NCI-H526 (cell line): ENCODE data around the gene IPCEF1.
"Not testable (repeated sequence)": the region's sequence is repeated elsewhere in the genome, so short reads cannot be mapped to it uniquely, and the experiment has no call there.

Source experiments
- DNase-seq, 2 experiments: peaks; one replicate each; lab custom pipeline; 2025; lab: John Stamatoyannopoulos, UW

Gene IPCEF1

DNA sequence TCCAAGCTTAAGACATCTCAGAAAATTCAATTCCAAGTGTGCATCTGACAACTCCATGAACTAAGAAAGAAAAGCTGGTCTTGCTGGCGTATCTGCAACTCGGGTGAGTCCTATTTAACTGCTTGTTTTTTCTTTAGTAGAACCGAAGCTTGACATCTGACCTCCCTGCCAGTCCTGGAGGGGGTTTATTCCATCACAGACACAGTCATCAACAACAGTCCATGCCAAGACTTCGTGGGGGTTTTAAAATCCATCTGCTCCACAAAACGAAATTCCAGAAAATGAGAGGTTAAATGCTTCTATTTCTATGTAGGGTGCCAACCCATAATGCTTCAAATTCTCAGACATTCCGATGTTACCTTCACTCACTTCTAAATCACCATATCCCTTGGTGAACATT lies 133.9 kb downstream of the IPCEF1 start:
- DNase-seq: no peak

DNA sequence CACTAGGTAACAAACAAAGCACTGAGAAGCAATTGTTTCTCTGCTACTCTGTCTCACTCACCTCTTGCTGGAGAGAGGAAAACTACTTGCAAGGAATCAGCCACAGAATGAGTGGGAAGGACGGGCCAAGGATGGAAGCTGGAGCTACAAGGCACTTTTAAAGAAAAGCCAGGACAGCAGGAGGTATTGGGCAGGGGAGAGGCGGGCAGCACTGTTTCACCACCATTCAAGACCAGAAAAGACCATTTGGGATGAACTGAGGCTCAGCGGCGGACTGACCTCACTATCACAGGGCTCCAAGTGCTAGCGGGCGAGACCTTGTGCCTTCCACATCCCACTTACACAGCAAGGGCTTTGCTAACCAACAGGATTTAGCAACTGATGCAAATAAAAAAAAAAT lies 137.4 kb downstream of the IPCEF1 start:
- no peak for DNase-seq

DNA sequence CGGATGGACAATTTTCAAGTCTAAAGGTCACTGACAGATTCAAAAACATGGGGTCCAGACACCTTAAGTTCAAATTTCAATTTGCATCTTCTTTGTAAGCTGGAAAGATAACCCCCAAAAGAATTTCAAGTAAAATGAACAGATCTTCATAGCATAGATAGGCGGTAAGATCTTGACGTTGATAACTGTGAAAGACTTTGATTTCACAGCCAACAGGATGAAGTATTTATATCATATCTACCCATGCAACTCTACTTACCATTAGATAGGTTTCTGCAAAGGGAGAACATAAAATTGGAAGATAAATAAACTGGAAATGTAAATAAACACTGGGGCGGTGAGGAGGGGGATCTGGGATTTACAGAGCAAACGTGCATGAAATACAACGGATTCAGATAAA lies 137.8 kb downstream of the IPCEF1 start:
- DNase-seq: no peak

DNA sequence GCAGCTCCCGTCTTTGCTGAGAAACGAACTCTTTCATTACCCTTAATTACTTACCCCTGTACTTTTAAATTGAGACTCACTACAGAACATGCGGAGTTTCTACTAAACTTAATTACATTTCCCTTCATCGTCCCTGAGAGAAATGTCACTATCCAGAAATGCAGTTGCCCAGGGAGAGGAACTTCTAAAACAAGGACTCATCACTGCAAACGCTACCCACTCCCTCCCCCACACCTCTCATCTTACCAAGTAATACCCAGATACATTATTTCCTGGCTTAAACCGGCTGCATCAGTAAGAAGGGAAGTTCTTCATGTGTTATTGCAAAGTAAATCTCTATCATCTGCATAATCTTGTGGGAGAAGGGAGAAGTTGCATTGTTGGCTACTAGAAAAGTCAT lies 138.3 kb downstream of the IPCEF1 start:
- no peak for DNase-seq

DNA sequence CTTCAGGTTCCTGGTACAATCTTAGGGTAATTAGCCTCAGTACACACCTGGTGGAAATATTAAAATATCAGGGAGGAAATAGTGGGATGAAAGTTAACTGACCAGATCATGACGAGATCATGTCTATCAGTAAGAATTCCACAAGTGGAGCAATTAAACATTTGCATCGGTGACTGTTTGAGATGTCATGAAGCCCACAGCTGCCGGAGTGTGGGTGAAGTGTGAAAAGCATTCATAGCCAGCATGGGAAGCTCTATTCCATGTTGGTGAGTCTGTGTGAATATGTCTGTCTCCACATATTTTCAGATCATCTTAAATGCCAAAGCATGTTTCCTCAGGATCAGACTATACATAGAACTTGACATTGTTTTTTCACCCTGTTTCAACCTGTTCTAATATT lies 142.8 kb downstream of the IPCEF1 start:
- DNase-seq: peak; percentile 55 to 57

DNA sequence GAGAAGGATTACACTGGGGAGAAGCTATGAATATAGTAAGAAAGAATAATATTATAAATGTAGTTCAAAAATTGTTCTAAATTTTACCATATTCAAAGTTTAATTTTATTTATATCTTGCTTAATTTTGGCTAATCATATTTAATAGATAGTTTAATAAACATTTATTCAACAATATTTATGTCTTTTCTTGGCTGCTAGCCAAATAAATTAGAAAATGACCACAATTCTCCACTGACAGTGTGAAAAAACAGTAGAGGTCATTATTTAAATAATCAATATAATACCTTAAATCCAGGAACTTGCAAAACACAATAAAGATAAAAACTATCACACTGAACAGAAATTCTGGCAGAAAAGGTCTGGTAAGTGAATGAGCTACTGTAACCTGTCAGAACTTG lies 145.9 kb downstream of the IPCEF1 start:
- DNase-seq: no peak

DNA sequence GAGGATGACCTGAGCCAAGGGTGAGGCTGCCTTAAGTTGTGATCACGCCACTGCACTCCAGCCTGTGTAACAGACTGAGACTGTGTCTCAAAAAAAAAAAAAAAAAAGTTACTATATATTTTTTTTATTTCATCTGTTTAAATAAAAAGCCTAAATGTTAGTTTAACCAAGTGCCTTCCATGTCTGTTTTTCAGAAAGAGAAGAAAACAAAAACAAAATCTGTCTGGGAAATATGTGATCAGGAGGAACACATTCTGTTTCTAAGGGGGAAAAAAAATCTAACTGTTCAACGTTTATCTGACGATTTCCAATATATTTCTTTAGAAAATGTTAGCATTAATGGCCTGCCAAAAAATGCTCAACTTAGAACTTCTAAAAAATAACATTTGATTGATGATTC lies 147.0 kb downstream of the IPCEF1 start:
- no peak for DNase-seq

DNA sequence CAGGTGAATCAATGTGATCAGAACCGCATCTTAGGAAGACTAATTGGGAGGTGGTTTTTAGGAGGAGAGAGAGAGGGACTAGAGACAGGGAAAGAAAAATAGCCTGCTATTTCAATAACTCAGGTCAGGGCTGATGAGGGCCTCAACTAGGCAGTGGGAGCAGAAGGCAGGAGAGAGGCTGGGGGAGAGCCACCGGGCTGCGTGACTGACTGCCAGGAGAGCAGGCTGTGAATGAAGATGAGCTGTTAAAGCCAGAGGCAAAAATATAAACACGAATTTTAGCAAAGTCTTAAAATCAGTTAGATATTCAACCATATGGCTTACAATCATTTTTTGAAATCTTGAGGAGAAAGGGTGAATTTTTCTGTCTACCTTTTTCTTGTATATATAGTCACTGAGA lies 149.6 kb downstream of the IPCEF1 start:
- no peak for DNase-seq

DNA sequence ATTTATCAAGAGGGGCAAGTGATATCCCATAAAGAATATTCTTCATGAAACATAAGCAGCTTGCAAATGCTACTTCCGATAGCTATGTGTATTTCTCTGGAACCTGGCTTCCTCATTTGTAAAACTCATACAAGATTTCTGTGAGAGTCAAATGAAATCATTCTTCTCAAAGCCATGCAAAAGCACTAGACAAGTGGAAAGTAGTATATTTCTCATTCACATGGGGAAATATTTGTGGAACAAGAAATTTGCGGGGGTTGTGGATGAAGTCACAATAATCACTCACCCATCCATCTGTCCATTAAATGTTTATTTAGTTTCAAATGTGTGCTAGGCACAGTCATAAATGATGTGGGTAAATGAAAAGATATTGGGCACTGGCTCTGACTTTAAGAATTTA lies 150.5 kb downstream of the IPCEF1 start:
- no peak for DNase-seq

DNA sequence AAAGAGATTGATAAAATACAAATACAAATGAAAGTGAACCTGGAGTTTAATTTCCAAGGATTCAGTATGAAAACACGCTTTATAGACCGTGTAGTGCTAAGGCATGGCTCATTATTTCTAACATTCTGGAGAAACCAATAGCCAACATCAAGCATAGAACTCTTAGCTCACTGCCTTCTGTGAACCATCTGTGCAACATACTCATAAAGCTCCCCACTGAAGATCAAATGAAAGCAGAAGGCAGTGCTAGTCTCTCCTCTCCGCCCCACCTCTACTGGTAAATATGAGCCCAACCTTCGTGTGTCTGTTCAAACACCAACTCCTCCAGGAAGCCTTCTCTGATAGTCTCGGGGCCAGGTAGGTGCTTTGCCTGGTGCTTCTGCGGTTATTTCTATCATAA lies 153.6 kb downstream of the IPCEF1 start:
- DNase-seq: no peak

DNA sequence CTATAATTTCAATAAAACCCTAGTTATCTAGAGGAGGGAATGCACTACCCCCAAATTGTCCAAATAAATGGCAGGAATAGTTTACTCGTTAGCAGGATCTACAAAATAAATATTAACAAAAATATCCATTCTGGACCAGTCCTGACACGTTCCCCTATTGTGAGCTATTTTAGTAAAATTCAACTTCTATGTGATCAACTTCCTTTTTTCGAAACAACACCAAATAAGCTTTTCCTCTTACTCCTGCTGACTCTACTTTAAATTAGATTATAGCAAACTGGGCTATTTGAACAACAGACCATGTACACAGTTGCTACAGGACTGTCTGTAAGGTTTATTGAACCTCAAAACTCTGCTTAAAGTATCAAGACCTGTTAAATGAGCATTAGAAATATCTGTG lies 154.3 kb downstream of the IPCEF1 start:
- DNase-seq: no peak

DNA sequence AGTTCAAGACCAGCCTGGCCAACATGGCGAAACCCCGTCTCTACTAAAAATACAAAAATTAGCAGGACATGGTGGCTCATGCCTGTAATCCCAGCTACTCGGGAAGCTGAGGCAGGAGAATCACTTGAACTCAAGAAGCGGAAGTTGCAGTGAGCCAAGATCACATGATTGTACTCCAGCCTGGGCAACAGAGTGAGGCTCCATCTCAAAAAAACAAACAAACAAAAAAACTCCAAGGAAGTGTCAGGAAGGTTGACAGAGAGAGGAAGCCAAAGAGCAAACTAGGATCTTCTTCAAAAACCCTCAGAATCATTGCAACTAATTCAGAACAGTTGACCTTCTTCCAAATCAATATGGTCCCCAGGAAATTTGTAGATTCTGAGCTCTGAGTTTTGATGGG lies 154.9 kb downstream of the IPCEF1 start:
- DNase-seq: not testable (repeated sequence)

DNA sequence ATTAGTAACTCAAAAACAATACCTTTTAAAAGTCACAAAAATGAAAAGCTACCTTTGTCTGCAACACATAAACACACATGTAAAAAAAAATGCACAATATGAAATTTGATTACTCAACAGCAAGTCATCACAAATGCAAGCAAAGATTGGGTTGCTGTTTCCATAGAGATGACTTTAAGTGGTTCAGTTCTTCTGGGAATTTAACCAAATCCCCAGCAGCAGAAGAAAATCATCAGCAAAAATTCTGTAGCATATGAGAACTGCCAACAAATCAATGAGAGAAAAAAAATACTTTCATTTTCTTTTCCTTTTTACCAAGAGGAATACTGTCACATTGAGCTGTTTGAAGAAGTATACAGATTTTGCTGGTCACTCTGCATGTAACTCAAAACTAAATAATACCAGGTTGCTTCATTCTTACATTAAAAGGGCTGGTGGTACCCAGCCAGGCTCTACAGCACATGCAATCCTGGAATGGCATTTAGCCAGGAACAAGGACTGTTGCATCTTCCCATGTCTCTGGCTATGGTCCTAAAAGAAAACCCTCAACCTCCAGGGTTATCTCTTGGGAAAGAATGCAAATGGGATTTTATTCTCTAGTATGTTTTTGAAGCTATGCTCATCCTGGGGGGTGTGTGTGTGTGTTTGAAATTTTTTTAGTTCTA lies 159.3 kb downstream of the IPCEF1 start:
- no peak for DNase-seq

DNA sequence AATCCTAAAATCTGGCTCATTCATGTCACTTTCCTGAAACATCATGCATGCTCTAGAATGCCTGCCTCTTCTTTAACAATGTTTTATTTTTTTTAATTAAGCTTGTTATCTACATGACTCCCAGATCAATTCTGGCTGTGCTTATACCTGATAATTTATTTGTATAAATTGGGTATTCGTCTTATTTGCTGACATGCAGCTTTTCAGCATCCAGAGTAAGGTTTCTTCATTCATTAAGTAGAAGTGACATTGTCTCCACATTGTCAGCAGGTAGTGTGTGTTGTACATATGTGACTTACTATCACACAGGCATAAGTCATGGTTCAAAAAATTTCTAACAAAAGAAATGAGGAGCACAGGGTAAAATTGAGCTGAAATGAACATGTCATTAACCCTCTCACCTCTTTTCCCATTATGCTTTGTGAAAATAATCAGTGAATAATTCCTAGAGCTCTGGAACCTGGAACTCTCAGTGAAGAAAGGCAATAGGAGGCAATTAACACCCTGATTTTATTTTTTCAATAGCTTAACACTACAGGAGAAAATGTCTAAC lies 160.2 kb downstream of the IPCEF1 start:
- DNase-seq: no peak

DNA sequence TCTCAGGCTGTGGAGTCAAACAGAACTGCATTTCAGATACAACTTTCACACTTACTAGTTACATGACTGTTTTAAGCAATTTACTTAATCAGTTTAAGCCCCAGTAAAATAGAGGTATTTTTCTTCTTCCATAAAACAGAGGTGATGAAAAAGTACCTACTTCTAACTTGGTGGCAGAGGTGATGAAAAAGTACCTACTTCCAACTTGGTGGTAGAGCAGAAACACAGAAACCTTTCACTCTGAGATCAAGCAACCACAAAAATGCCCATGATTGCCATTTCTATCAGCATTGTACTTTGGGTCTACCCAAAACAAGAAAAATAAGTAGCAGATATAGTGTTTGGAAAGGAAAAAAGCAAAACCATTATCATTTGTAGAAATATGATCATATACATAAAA lies 168.9 kb downstream of the IPCEF1 start:
- DNase-seq: no peak

DNA sequence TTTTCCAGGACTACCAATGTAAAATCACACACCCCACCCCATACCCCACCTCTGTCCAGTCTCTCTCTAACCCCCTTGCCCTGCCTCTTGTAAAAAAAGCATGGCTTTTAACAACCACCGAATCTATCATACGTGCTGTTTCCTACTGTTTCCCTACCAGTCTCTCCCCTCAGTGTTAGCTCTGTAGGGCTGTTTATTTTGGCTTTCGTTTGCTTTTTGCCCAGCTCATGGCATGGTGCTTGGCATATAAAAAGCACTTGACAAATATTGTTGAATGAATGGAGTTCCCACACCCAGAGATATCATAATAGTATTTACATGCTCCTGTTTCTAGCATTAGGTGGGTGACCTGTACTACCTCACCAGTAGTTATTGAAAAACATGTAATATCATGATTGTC lies 169.4 kb downstream of the IPCEF1 start:
- no peak for DNase-seq

DNA sequence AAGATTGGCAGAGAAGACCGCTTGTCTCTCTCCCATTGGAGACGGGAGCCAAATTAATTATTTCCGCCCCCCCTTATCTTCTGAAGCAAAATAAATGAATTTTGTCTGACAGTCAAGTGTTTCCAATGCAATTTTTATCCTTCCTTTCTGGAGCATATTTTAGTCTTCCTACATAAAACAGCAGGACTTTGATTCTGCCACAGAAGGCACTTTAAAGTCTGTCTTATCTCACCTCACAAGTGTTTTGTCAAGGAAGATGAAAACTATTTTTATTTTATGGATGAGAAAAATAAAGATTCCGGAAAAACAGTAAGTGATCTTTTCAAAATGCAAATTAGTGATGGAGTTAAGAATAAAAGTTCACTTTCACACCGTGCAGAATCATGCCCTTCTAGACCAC lies 177.2 kb downstream of the IPCEF1 start:
- no peak for DNase-seq

DNA sequence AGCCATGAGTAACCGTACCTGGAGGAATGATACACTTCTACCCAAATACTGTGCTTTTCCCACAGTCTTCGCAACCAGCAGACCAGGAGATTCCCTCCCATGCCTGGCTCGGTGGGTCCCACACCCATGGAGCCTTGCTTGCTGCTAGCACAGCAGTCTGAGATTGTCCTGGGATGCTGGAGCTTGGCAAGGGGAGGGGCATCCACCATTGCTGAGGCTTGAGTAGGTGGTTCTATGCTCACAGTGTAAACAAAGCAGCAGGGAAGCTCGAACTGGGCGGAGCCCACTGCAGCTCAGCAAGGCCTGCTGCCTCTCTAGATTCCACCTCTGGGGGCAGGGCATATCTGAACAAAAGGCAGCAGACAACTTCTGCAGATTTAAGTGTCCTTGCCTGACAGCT lies 184.2 kb downstream of the IPCEF1 start:
- DNase-seq: not testable (repeated sequence)

DNA sequence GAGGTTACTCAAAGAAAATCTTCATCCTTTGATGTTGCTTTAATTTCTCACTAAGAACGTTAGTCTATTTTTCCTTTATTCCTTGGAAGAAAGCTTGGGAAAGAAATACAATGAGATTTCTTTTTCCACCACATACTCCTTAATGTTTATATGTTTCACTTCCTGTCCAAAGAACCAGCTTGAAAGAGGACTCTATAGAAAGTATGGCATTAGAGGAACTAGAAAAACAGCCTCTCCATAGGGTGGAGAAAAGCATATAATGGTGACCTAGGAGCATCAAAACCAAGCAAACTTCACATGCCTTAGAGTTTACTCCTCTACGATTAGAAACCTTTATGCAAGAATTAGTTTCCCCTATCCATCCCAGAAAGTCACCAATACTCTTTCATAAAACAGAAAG lies 186.5 kb downstream of the IPCEF1 start:
- DNase-seq: no peak

DNA sequence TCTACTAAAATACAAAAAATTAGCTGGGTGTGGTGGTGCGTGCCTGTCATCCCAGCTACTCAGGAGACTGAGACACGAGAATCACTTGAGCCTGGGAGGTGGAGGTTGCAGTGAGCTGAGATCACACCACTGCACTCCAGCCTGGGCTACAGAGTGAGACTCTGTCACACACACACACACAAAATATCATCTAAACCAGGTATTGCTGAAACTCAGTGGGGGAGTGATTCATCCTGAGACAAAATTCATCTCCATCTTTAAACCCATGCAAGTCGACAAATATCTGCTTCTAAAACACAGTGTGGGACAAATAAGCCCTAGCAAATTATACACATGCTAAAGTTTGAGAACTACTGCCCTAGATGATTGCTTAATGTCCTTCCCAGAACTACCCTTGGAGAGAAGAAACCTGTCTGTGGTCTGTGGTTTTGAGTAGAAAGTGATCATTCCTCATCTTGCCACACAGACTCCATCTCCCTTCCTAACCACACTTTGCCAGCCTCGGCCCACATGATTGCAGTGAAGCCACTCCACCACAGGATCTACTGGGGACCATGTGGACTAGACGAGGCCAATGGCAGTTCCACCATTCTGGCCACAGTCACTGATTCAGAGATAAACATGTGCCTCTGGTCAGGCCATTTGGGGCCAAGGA lies 187.3 kb downstream of the IPCEF1 start:
- no peak for DNase-seq

DNA sequence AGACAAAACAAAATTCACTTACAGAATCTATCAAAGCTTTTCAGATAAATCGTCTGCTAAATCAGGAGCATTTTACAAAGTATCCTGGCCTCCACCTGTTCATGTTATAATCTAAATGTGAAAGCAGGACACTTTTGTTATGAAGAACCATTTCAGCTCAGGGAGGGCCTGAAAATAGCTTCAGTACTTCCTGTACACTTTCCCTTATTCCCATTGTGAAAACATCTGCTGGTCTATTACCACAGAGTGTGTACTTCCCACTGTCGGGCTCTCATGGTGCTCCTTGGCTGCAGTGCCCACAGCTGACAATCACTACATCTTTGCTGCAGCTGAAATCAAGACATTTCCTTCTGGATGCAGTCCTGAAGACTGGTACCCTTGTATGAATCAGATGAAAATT lies 189.5 kb downstream of the IPCEF1 start:
- no peak for DNase-seq

DNA sequence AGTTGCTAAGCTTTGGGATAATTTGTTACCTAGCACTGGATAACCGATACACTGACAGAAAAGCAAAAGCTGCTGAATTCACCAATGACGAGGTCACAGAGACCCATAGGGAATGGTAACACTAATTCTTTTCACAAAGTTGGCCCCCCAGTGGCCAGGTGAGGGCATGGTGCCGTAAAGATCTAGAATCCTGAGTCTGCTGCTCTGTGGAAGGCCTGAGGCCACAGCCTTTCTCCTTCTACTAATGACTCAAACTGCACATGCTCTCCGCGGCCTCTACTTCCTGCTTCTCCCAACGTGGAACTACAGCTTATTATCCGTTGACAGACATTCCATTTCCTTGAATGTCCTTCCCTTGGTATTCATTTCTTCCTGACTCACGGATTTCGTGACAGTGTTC lies 190.5 kb downstream of the IPCEF1 start:
- no peak for DNase-seq

DNA sequence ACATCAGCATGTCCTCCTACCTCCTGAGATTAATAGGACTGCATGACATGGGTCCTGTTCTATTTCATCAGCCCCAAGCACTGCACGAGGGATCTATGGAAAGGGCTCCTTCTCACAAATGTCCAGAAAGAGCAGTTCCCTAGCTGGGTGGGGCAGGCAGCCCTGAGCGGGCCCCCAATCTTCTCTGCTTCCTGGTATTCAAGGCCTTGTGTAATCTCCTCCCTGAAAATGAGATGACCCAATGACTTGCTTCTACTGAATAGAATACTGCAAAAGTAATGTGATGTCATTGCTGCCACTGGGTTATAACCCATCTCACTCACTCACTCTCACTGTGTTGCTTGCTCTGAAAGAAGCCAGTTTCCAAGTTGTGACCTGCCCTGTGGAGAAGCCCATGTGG lies 191.1 kb downstream of the IPCEF1 start:
- DNase-seq: no peak

DNA sequence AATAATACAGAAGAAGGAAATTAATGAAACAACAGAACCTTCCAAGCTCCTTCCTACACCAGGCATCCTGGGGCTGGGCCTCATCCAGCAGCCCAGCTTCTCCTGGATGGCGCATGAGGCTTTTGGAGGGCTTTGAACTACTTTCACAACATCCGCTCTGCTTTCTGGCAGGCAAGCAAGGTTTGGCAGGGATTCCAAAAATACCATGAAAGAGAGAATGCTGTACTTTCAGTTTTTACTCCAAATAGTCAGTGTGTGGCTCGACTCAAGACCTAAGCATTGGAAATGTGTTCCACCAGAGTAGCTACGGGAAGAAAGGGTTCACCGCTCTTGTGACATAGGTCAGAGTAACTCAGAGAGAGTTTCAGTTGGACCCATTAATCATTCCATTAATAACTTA lies 192.2 kb downstream of the IPCEF1 start:
- no peak for DNase-seq
